Measurements from ENCODE around the gene BHLHA15.

Gene BHLHA15

GRCh38 chr7:98194672-98195457 is 16.4 kb upstream of the BHLHA15 start:
- no peaks in the 10 kb centered on the region for H3K9me3 ChIP-seq (ENCODE audit: control insufficient read depth, insufficient read depth, low read length)
- H3K9ac ChIP-seq (ENCODE audit: low read depth, low read length): no peak overlapping the region
- no peaks in the 10 kb centered on the region for H3K4me1 ChIP-seq (ENCODE audit: insufficient read depth, low read length)
- H3K36me3 ChIP-seq (ENCODE audit: insufficient read depth, low read length): 0 out of 2 replicates have a peak, but pooled peaks cover 9% of the 10 kb centered on the region

- H3K9me3 ChIP-seq (ENCODE audit: control insufficient read depth, insufficient read depth, low read length): no peaks in the 10 kb centered on the region
- H3K36me3 ChIP-seq (ENCODE audit: insufficient read depth, low read length): 0 out of 2 replicates have a peak, but pooled peaks cover 9% of the 10 kb centered on the region
- no peaks in the 10 kb centered on the region for H3K4me1 ChIP-seq (ENCODE audit: insufficient read depth, low read length)
- H3K9ac ChIP-seq (ENCODE audit: low read depth, low read length): no peak overlapping the region
Observed at GRCh38 chr7:98196706-98197605, 14.3 kb upstream of the BHLHA15 start.

- Histone ChIP-seq H3K36me3 (ENCODE audit: insufficient read depth, low read length) (0 out of 2 replicates have a peak, but pooled peaks cover 6% of the 10 kb centered on the region), H3K9ac (ENCODE audit: low read depth, low read length) (no peak overlapping the region), H3K4me1 (ENCODE audit: insufficient read depth, low read length) (no peaks in the 10 kb centered on the region), H3K9me3 (ENCODE audit: control insufficient read depth, insufficient read depth, low read length) (no peaks in the 10 kb centered on the region)
Observed at GRCh38 chr7:98199131-98199530, 12.1 kb upstream of the BHLHA15 start.

DNA sequence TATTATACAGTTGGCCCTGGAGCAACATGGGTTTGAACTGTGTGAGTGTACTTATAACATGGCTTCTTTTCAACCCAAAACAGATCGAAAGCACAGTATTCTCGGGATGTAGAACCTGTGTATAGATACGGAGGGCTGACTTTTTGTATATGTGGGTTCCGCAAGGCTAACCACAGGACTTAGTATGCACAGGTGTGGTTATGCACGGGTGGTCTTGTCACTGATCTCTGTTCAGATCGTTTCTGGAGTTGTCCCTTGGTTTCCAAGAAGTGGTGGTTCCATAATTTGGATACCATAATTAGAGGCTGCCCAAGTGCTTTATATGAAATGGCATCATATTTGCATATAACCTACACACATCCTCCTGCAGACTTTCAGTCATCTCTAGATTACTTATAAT is 10.9 kb upstream of the BHLHA15 start:
- Histone ChIP-seq H3K36me3 (ENCODE audit: insufficient read depth, low read length) (no peaks in the 10 kb centered on the region), H3K9me3 (ENCODE audit: control insufficient read depth, insufficient read depth, low read length) (no peaks in the 10 kb centered on the region), H3K4me1 (ENCODE audit: insufficient read depth, low read length) (no peaks in the 10 kb centered on the region), H3K9ac (ENCODE audit: low read depth, low read length) (no peak overlapping the region)

- Histone ChIP-seq H3K4me1 (ENCODE audit: insufficient read depth, low read length) (no peaks in the 10 kb centered on the region), H3K9ac (ENCODE audit: low read depth, low read length) (no peak overlapping the region), H3K9me3 (ENCODE audit: control insufficient read depth, insufficient read depth, low read length) (no peaks in the 10 kb centered on the region), H3K36me3 (ENCODE audit: insufficient read depth, low read length) (no peaks in the 10 kb centered on the region)
Observed at GRCh38 chr7:98202367-98203195, 8.7 kb upstream of the BHLHA15 start.

DNA sequence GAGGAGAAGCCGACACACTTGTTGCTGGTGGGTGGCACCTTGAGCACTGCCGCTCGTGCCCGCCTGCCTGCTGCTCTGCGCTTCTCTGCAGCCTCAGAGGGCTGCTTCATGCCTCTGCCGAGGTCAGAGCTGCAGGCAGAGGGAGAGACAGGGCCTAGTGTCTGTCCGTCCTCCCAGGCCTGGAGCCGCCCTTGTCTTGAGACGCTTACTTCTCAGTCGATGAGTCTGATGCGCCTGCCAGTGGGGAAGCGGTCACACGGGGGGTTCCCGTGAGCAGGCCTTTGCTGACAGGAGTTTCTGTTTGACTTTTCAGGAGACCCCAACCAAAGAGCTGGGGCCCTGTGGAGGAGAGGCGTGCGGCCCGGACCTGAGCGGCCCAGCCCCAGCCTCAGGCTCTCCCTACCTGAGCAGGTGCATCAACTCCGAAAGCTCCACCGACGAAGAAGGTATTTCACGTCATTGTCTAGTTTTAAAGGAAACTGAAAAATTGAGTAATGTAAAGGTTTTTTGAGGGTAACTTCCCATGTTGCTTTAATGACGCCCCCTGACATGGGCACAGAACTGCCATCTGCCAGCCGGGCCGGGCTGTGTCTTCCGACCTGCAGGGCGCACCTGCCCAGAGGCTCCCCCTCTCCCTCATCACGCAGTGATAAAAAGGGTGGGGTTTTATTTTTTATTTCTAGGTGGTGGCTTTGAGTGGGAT is 7.8 kb upstream of the BHLHA15 start:
- Histone ChIP-seq H3K4me1 (ENCODE audit: insufficient read depth, low read length) (no peaks in the 10 kb centered on the region), H3K9ac (ENCODE audit: low read depth, low read length) (no peak overlapping the region), H3K36me3 (ENCODE audit: insufficient read depth, low read length) (no peaks in the 10 kb centered on the region)

GRCh38 chr7:98203964-98204605 is 7.2 kb upstream of the BHLHA15 start:
- H3K36me3 ChIP-seq (ENCODE audit: insufficient read depth, low read length): no peaks in the 10 kb centered on the region

More for the DNA sequence above, 7.8 kb upstream of the BHLHA15 start:
- H3K9me3 ChIP-seq (ENCODE audit: control insufficient read depth, insufficient read depth, low read length): no peaks in the 10 kb centered on the region

GRCh38 chr7:98204670-98205069 is 6.6 kb upstream of the BHLHA15 start:
- Histone ChIP-seq H3K9me3 (ENCODE audit: control insufficient read depth, insufficient read depth, low read length) (no peaks in the 10 kb centered on the region), H3K36me3 (ENCODE audit: insufficient read depth, low read length) (no peaks in the 10 kb centered on the region), H3K4me1 (ENCODE audit: insufficient read depth, low read length) (no peaks in the 10 kb centered on the region), H3K9ac (ENCODE audit: low read depth, low read length) (no peak overlapping the region)

More at GRCh38 chr7:98203964-98204605, 7.2 kb upstream of the BHLHA15 start:
- H3K4me1 ChIP-seq (ENCODE audit: insufficient read depth, low read length): no peaks in the 10 kb centered on the region
- no peak overlapping the region for H3K9ac ChIP-seq (ENCODE audit: low read depth, low read length)
- H3K9me3 ChIP-seq (ENCODE audit: control insufficient read depth, insufficient read depth, low read length): no peaks in the 10 kb centered on the region

DNA sequence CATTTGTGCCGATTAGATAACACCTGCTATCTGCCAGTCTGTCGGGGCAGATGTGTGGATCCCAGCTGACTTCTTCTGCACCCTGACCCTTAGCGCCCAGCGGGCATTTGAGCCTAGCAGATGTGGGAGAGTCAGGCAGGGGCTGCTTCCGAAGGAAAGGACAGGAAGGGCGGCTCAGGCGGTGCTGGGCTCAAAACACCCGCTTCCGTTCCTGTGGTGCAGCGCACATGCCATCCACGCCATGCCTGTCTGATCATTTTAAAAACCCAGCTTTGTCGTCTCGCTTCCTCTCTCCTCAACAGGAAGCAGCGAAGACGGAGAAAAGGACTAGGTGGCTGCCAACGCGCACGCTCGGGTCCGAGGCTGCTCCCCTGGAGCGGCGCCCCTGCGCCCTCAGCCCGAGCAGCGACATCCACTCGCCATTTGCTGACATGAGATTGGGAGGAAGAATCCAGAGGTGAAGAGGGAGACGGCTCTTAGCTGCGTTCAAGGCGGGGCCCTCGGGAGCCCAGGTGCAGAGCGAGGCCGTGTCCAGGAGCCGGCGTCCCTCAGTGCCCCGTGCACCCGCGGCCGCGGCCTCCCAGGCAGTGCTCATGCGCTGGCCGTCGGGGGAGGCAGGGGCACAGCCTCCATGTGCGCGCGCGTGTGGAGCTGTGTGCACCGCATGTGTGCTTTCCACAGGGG is 5.9 kb upstream of the BHLHA15 start:
- Histone ChIP-seq H3K9ac (ENCODE audit: low read depth, low read length) (no peak overlapping the region), H3K36me3 (ENCODE audit: insufficient read depth, low read length) (no peaks in the 10 kb centered on the region), H3K9me3 (ENCODE audit: control insufficient read depth, insufficient read depth, low read length) (no peaks in the 10 kb centered on the region), H3K4me1 (ENCODE audit: insufficient read depth, low read length) (no peaks in the 10 kb centered on the region)

GRCh38 chr7:98206451-98207330 is 4.5 kb upstream of the BHLHA15 start:
- Histone ChIP-seq H3K36me3 (ENCODE audit: insufficient read depth, low read length) (no peaks in the 10 kb centered on the region), H3K9ac (ENCODE audit: low read depth, low read length) (no peak overlapping the region), H3K4me1 (ENCODE audit: insufficient read depth, low read length) (peaks cover 2% of the 10 kb centered on the region; the same call in 1 of the 2 replicates), H3K9me3 (ENCODE audit: control insufficient read depth, insufficient read depth, low read length) (no peaks in the 10 kb centered on the region)

DNA sequence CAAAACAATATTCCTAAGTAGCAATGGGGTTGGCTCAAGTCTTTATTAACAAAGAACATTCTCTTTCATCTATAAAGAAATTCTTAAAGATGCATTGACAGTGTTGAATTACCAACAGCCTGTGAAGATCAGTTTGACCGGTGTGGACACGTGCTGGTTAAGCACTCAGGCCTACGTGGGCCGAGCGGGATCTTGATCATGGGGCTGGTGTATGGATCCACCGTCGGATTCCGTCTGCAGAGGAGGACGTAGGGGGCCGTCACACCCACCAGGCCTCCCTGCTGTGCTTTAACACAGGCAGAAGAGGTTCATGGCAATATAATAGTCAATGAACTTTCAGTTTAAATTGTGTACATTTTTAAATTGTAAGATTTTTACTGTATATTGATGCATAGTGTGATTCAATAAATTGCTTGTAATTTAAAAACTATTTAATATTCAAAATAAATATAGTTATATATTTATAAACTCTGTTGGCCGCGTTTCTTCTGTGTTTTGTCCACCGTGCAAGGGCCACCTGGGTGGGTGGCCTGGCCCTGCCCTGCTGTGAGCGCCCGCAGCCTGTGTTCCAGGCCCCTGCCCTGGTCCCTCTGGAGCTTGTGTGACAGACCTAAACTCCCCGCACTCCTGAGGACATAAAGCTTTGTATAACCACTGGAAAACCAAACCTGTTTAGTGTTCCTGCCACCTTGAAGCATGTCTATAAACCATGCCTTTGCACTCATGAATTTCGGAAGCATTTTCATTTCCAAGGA is 1.9 kb upstream of the BHLHA15 start:
- H3K9me3 ChIP-seq (ENCODE audit: control insufficient read depth, insufficient read depth, low read length): no peaks in the 10 kb centered on the region
- no peak overlapping the region for H3K9ac ChIP-seq (ENCODE audit: low read depth, low read length)
- peaks cover 3% of the 10 kb centered on the region; the same call in 1 of the 2 replicates for H3K4me1 ChIP-seq (ENCODE audit: insufficient read depth, low read length)
- H3K36me3 ChIP-seq (ENCODE audit: insufficient read depth, low read length): no peaks in the 10 kb centered on the region

Measured in ES-I3 (cell line).